Lower leg skin (tissue), 3 donors: ENCODE data around the gene UVSSA.

Experiments used
- CTCF ChIP-seq, 3 donors: fragments of 450-650 bp; IDR thresholded peaks; one replicate each; pipeline ENCODE4 v1.5.1; 2016; ENCODE audit warnings: antibody characterized with exemption in 3 of 3, mild to moderate bottlenecking in 3 of 3, moderate library complexity in 2 of 3
- POLR2A ChIP-seq, 2 donors: fragments of 450-650 bp; IDR thresholded peaks; one replicate each; pipeline ENCODE4 v1.6.1; 2016 to 2017; ENCODE audit warnings: antibody characterized with exemption in 2 of 2, mild to moderate bottlenecking in 1 of 2, moderate library complexity in 1 of 2

GRCh38 chr4:1412376-1413203, 65.6 kb downstream of the UVSSA start:
- TF ChIP-seq CTCF (IDR thresholded peaks at IDR 0.05) (no peak), POLR2A (IDR thresholded peaks at IDR 0.05) (no peak)
